Stimulated activated CD4-positive, alpha-beta T cell treated with anti-CD3 and anti-CD28 coated beads, TNF-alpha, amount 100 ng/mL, for 4 hours (primary cell): Measurements from ENCODE around the gene PLXNB3.

Experiments used
- DNase-seq, 3 experiments: peaks; one replicate each; pipeline ENCODE4 v3.0.0-alpha.2; 2020; ENCODE audit warnings: low read depth in 3 of 3

Gene PLXNB3

DNA sequence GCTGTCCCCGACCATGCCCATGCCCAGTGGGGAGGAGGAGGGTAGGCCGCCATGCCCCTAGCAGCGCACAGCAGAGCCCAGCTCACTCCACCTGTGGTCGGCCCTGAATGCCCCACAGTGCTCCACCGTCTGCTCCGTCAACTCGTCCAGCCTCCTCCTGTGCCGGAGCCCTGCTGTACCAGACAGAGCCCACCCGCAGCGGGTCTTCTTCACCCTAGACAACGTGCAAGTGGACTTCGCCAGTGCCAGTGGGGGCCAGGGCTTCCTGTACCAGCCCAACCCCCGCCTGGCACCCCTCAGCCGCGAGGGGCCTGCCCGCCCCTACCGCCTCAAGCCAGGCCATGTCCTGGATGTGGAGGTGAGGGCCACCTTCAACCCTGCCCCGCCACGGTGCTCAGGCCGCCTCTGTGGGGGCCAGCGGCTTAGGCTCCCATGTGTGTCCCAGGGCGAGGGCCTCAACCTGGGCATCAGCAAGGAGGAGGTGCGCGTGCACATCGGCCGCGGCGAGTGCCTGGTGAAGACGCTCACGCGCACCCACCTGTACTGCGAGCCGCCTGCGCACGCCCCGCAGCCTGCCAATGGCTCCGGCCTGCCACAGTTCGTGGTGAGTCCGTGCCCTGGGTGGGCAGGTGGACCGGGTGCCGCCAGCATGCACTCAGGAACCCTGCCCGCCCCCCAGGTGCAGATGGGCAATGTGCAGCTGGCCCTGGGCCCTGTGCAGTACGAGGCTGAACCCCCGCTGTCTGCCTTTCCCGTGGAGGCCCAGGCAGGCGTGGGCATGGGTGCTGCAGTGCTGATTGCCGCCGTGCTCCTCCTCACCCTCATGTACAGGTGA, 9.9 kb downstream of the PLXNB3 start:
- no peak for DNase-seq

DNA sequence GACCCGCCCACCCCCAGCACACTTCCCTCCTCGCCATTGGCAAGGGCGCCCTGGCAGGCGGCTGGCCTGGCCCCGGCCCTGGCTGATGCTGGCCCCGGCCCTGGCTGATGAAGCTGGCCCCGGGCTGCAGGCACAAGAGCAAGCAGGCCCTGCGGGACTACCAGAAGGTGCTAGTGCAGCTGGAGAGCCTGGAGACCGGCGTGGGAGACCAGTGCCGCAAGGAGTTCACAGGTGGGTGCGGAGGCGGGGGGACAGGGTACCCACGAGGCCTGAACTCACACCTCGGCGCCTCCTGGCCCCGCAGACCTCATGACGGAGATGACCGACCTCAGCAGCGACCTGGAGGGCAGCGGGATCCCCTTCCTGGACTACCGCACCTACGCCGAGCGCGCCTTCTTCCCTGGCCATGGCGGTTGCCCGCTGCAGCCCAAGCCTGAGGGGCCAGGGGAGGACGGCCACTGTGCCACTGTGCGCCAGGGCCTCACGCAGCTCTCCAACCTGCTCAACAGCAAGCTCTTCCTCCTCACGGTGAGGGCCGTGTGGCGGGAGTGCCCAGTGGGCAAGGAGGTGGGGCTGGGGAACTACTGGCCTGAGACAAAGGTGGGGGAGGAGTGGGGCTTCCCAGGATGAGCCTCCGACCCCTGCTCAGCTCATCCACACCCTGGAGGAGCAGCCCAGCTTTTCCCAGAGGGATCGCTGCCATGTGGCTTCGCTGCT, 10.7 kb downstream of the PLXNB3 start:
- DNase-seq = no peak

DNA sequence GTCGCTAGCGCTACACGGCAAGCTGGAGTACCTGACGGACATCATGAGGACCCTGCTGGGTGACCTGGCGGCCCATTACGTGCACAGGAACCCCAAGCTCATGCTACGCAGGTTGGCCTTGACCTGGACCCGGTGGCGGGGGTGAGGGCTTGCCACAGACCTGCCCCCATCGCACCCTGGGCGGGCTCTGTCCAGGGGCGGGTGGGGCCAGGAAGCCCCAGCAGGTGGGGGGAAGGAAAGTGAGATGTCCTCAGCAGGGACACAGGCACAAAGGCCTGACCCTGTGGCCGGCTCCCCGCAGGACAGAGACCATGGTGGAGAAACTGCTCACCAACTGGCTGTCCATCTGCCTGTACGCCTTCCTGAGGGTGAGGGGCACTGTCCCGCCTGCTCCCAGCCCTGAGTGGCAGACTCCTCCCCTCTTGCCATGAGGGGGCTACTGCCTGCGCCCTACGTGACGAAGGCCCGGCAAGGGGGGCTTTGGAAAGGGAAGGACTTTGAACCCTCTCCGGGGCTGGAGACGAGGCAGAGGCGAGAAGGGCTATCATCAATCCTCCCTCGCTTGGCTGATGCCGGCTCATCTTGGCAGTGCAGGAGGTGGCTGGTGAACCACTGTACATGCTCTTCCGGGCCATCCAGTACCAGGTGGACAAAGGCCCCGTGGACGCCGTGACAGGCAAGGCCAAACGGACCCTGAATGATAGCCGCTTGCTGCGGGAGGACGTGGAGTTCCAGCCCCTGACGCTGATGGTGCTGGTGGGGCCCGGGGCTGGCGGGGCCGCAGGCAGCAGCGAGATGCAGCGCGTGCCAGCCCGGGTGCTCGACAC, 11.5 kb downstream of the PLXNB3 start:
- DNase-seq = no peak

DNA sequence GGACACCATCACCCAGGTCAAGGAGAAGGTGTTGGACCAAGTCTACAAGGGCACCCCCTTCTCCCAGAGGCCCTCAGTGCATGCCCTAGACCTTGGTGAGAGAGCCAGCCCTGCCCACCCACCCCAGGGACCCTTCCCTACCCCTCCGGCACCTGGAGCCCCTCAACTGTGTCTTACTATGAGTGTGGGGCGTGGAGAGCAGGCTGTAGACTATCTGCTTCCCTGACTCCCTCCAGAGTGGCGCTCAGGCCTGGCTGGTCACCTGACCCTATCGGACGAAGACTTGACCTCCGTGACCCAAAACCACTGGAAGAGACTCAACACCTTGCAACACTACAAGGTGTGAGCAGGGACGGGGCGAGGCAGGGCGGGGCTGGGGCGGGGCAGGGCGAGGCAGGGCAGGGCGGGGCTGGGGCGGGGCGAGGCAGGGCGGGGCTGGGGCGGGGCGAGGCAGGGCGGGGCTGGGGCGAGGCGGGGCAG, 12.1 kb downstream of the PLXNB3 start:
- DNase-seq = no peak

DNA sequence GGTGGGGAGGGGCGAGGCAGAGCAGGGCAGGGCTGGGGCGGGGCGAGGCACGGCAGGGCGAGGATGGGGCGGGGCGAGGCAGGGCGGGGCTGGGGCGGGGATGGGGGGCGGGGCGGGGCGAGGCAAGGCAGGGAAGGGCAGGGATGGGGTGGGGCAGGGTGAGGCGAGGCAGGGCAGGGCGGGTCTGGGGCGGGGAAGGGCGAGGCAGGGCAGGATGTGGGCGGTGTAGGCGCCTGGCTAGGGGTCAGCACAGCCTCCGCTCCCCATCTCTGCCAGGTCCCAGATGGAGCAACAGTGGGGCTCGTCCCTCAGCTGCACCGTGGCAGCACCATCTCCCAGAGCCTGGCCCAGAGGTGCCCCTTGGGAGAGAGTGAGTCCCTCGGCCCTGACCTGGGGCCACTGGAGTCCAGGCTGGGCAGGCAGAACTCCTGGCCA, 12.6 kb downstream of the PLXNB3 start:
- no peak for DNase-seq

DNA sequence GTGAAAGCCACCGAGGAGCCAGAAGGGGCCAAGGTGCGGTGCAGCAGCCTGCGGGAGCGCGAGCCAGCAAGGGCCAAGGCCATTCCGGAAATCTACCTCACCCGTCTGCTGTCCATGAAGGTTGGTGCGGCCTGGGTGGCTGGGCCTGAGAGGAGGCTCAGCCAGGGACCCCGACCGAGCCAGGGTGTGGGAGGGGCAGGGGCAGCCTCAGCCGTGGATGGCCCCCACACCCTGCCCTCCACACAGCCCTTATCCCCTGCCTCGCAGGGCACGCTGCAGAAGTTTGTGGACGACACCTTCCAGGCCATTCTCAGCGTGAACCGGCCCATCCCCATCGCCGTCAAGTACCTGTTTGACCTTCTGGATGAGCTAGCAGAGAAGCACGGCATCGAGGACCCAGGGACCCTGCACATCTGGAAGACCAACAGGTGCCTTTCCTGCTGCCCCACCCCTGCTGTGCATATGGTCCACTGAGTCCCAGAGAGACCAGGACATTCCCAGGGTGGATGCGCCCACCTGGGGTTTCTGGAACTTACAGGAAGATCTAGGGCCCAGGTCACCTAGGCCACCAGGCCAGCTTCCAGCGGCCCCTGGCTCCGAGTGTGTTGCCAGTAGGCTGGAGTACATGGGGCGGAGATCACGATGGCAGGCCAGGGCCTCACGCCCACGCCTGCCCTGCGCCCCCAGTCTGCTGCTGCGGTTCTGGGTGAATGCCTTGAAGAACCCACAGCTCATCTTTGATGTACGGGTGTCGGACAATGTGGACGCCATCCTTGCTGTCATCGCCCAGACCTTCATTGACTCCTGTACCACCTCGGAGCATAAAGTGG, 13.4 kb downstream of the PLXNB3 start:
- no peak for DNase-seq

DNA sequence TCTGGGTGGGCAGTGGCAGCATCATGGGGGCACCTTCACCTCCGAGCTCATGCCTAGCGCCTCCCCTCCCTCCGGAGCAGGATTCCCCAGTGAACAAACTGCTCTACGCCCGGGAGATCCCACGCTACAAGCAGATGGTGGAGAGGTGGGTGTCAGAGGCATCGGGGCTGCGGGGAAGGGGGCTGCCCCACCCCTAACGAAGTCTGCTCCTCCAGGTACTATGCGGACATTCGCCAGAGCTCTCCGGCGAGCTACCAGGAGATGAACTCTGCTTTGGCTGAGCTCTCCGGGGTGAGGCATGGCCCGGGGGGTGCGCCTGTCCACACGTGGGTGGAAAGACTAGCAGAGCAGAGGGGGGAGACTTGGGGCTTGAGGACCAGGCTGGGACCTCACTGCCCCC, 14.1 kb downstream of the PLXNB3 start:
- DNase-seq = no peak

DNA sequence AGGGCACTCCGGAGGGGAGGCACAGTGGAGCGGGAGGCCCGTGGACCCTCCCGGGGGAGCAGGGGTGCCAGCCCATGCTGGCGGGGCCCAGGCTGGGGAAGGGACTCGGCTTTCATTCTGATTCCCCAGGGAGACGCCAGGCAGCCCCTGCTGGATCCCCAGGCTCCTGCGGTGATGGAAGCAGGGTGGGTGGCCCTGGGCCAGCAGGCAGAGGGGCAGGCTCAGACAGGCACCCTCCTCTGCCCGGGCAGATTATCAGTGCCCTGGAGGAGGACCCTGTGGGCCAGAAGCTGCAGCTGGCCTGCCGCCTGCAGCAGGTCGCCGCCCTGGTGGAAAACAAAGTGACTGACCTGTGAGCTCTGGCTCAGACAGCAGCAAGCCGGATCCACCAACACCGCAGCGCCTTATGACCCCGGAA, 14.6 kb downstream of the PLXNB3 start:
- no peak for DNase-seq

DNA sequence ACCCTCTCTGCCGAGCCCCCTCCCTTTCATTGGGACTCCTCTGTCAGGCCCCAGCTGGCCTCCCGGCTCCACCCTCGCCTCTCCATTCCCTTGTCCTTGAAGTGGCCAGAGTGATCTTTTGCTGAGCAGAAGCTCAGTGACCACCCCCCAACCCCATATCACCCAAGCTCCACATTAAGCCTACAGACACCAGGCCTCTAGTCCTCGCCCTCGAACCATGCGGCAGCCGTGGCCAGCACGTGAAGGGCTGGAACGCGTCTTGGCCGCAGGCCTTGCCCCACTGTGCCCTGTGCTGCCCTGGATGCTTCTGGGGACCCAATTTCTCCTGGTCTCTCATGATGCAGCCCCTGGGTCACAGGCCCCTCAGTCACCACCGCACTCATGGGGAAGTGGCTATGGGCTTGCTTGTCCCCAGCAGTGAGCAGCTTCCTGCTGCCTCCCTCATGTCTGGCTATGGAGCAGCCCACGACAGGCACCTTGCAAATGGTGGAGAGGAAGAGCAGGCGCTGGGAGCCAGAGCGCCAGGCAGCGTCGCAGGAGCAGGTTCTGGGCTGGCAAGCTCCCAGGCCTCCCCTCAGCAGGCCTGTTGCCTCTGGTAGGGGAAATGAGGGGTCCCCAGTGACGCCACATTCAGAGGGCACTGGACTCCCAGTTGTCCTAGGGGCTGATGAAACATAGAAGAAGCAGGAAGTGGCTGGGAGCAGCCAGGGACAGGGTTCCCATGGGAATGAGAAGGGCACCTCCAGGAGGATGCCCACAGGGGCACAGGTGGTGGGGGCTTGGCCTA, 16.0 kb downstream of the PLXNB3 start:
- DNase-seq = no peak

DNA sequence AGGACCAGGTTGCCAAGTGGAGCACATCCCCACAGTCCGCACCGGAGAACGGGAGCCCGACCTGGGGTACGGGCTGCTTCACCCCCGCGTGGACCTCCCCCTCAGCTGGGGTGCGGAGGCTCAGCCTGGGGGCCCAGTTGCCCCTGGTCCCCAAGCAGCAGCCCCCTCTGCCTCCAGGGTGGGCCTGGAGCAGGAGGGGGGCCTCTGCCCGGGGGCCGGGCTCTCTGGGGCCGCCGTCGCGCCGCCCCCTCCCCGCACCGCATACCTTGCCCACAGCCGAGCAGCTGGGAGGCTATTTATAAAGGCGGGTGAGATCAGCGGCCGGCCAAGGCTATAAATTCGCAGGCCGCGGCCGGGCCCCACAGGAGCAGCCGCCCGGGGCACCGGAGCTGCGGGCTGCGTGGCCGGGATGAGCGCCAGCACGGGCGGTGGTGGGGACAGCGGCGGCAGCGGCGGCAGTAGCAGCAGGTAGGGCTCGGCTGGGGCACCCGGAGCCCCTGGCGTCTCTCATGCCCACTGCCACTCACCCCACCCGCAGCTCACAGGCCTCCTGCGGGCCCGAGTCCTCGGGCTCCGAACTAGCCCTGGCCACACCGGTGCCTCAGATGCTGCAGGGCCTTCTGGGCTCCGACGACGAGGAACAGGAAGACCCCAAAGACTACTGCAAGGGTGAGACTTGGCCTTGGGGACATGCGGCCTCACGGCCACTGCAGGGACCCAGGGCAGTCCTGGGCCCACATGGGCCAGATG, 16.8 kb downstream of the PLXNB3 start, which contains the start of gene SRPK3:
SRPK3 (plus strand) TSS at position 364 of the 750 bp plus-strand sequence; CDS start at position 410, 46 bp downstream.
- no peak for DNase-seq

DNA sequence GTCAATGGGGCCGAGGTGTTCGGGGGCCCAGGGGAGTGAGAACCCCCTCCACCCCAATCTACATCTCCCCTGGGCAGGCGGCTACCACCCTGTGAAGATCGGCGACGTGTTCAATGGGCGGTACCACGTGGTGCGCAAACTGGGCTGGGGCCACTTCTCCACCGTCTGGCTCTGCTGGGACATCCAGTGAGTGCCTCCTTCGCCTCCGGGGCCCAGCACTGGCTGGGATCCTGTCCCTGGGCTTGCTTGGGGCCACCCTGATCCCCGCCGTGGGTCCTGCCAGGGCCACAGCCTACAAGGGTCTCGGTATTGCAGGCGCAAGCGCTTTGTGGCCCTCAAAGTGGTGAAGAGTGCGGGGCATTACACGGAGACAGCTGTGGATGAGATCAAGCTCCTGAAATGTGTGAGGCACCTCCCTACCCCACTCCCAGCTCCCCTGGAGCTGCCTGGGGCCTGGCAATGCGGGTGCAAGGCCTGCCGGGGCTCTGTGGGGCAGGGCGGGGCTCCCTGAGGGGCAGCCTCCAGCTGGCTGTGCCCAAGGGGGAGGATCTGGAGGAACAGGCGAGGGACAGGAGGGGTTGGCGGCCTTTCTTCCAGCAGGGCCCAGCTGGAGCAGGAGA, 17.5 kb downstream of the PLXNB3 start:
- DNase-seq = no peak

DNA sequence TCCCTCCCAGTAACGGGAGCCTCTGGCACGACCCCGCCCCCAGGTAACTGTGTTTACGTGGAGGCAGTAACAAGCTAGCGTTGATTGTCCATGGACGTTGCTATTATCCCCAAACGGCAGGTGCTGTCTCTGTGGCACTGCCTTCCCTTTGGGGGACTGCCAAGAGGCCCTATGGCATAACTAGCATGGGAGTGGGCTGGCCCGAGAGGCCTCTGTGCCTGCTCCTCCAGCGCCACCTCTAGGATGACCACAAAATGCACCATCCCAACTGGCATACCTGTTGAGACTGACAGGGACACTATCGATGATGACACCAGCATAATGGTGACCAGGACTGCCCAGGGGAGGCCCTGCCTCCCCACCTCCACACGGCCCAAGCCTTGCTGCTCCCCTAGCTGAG, 18.3 kb downstream of the PLXNB3 start:
- no peak for DNase-seq

DNA sequence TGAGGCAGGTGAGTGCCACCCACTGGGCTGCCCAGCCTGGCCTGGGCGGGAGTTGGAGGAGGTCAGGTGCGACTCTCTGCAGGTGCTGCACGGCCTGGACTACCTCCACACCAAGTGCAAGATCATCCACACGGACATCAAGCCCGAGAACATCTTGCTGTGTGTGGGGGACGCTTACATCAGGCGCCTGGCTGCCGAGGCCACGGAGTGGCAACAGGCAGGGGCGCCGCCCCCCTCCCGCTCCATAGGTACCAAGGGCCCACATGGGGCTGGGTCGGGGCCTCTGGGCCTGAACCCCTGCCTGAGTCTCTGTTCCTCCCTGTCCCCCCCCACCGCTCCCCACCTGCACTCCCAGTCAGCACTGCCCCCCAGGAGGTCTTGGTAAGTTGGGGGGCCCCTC, 18.8 kb downstream of the PLXNB3 start:
- no peak for DNase-seq

DNA sequence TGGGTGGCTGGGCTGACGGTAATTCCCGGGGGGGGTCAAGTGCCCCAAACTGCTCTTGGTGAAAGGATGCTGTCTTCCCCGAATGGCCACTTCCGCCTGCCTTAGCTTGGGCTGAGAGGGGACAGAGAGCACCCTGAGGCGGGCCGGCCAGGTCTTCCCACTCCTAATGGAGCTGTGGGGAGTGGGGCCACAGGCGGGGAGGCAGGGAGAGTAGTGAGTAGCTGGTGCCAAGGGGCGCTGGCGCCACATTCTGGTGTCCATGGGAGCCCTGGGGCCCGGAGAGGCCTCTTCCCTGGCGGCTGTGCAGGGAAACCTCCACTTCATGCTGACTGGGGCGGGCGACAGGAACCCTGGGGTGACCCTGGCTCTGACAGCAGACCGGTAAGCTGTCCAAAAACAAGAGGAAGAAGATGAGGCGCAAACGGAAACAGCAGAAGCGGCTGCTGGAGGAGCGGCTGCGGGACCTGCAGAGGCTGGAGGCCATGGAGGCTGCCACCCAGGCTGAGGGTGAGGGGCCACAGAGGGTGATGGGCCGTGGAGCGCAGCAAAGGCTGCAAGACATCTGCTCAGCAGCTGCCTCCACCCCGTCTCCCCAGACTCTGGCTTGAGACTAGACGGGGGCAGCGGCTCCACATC, 19.4 kb downstream of the PLXNB3 start:
- no peak for DNase-seq

DNA sequence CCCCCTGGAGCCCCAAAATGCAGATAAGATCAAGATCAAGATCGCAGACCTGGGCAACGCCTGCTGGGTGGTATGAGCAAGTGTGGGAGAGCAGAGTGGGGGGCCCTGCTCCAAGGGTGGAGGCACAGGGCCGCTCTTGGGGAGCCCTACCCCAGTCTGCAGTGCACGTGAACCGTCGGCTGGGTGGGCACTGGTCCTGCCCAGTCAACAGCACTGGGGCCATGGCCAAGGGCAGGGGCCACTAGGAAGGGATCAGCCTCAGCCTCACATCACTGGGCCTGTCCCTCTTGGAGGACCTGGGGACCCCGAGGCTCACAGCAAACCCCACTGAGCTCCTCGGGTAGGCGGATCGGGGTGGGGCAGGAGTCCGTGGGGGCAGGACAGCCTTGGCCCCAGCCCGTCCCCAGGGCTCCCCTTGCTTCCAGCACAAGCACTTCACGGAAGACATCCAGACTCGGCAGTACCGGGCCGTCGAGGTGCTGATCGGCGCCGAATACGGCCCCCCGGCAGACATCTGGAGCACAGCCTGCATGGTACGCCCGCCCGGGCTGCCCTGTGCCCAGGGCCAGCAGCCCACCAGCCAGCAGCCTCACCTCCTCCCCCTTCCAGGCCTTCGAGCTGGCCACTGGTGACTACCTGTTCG, 20.4 kb downstream of the PLXNB3 start:
- no peak for DNase-seq

DNA sequence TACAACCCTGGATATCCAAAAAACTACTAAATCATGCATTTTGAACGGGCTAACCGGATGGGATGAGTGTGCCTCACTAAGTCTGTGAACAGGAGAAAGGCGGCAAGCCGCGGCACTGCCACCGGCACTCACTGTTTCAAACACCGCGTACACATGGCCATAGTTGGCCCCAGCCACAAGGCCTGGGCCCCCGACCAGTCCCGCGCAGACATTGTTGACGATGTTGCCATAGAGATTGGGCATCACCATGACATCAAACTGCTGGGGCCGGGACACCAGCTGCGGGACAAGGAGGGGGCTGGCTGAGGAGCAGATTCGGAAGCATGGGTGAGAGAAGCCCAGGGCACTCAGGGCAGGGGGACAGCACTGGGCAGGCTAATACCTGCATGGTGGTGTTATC, 22.6 kb downstream of the PLXNB3 start:
- no peak for DNase-seq

DNA sequence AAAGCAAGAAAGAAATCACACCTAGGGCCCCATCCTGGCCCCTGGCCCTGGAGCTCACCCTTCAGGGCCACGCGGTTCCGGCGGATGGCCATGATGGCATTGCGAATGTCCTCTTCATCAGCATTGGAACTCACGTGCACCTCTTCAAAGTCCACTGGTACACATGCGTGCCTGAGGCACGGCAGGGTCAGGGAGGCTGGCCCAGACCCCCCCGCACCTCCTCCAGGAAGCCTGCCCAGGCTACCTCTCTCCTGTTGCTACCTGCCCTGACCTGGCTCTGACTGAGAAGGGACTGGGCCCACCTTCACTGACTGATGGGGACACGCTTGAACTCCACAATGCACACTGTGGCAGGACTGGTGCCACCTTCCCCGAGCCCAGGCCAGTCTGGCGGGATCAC, 25.6 kb downstream of the PLXNB3 start:
- DNase-seq = no peak
